Vagina (tissue), 2 donors: ENCODE measurements around the gene IFT122. TPM values are rescaled to one million over a fixed set of nuclear protein-coding genes. Genes with fewer than 3 reads are reported as not detected.

ENCODE experiments used
- DNase-seq, 2 donors: peaks; one replicate each; pipeline ENCODE4 v3.0.0-alpha.2; 2017; ENCODE audit errors: extremely low spot score in 2 of 2
- H3K27ac ChIP-seq: fragments of 200-600 bp; sonication (generic); one replicate; pipeline ENCODE4 v1.5.1; 2019
- H3K27me3 ChIP-seq: fragments of 200-600 bp; sonication (generic); one replicate; pipeline ENCODE4 v1.5.1; 2019
- H3K36me3 ChIP-seq, 2 donors: fragments of 200-600 bp; sonication (generic); one replicate each; pipeline ENCODE4 v1.5.1; 2017 to 2019
- H3K4me1 ChIP-seq: fragments of 200-600 bp; sonication (generic); one replicate; pipeline ENCODE4 v1.5.1; 2019
- H3K4me3 ChIP-seq, 2 donors: fragments of 200-600 bp; sonication (generic); 1 replicate in 1 of 2; 2 replicates in 1 of 2; pipeline ENCODE4 v1.5.1; 2016 to 2019
- H3K9me3 ChIP-seq: fragments of 200-600 bp; sonication (generic); one replicate; pipeline ENCODE4 v1.5.1; 2019
- CTCF ChIP-seq, 3 experiments: fragments of 450-650 bp in 2 of 3; fragments of 200-600 bp in 1 of 3; sonication (generic) in 1 of 3; IDR thresholded peaks; one replicate each; pipeline ENCODE4 v1.5.1; 2017 to 2019; ENCODE audit warnings: antibody characterized with exemption in 3 of 3, mild to moderate bottlenecking in 2 of 3, moderate library complexity in 2 of 3
- POLR2A ChIP-seq, 2 donors: fragments of 450-650 bp; IDR thresholded peaks; one replicate each; pipeline ENCODE4 v1.6.1; 2017; ENCODE audit warnings: antibody characterized with exemption in 2 of 2, mild to moderate bottlenecking in 2 of 2, moderate library complexity in 2 of 2
- POLR2AphosphoS5 ChIP-seq, 2 donors: sonication (generic); formaldehyde crosslinking; IDR thresholded peaks; one replicate each; pipeline ENCODE4 v1.9.0; 2017; ENCODE audit warnings: antibody characterized with exemption in 2 of 2, mild to moderate bottlenecking in 2 of 2, low read depth in 1 of 2; ENCODE audit not compliant: insufficient read depth in 1 of 2
- intact Hi-C: fragments of 100-400 bp; cut with DNase I; formaldehyde crosslinking; loops from one replicate; pipeline ENCODE4 v1.15.1; 2023
- total RNA-seq: library from RNA; depleted of rRNA; stranded (reverse); fragments of >200 nt; gene quantifications from one replicate; pipeline ENCODE4 v1.2.3, GENCODE V29; 2016

Gene IFT122
- total RNA-seq, 1 donor from 2014 or later: 33.4 TPM

GRCh38 chr3:129522953-129523352, 82.9 kb downstream of the IFT122 start:
- no peak for TF ChIP-seq POLR2A (IDR thresholded peaks at IDR 0.05)
- no peak overlapping the region for H3K4me3 ChIP-seq
- H3K4me1 ChIP-seq: peaks cover 6% of the 10 kb centered on the region
- H3K9me3 ChIP-seq: no peaks in the 10 kb centered on the region
- peaks cover 0 to 15% of the 10 kb centered on the region in 2 donors for H3K36me3 ChIP-seq
- intact Hi-C loops: no loop called here
- H3K27me3 ChIP-seq: no peaks in the 10 kb centered on the region
- H3K27ac ChIP-seq: no peak overlapping the region
- DNase-seq: no peak

GRCh38 chr3:129524081-129524480, 84.1 kb downstream of the IFT122 start:
- peaks cover 0 to 8% of the 10 kb centered on the region in 2 donors for H3K36me3 ChIP-seq
- intact Hi-C loops: no loop called here
- no peak overlapping the region for H3K27ac ChIP-seq
- H3K27me3 ChIP-seq: no peaks in the 10 kb centered on the region
- DNase-seq: no peak
- H3K4me3 ChIP-seq: no peak overlapping the region
- TF ChIP-seq POLR2A (IDR thresholded peaks at IDR 0.05) (no peak), POLR2AphosphoS5 (IDR thresholded peaks at IDR 0.05; ENCODE audit: insufficient read depth in 1 of 2, low read depth in 1 of 2) (no peak), CTCF (IDR thresholded peaks at IDR 0.05) (no peak)
- no peaks in the 10 kb centered on the region for H3K9me3 ChIP-seq
- no peaks in the 10 kb centered on the region for H3K4me1 ChIP-seq

- H3K27me3 ChIP-seq: no peaks in the 10 kb centered on the region
- no peaks in the 10 kb centered on the region for H3K9me3 ChIP-seq
- H3K4me3 ChIP-seq: no peak overlapping the region
- intact Hi-C loops: no loop called here
- TF ChIP-seq POLR2A (IDR thresholded peaks at IDR 0.05): no peak
- no peak for TF ChIP-seq CTCF (IDR thresholded peaks at IDR 0.05)
- TF ChIP-seq POLR2AphosphoS5 (IDR thresholded peaks at IDR 0.05; ENCODE audit: insufficient read depth in 1 of 2, low read depth in 1 of 2): no peak
- no peaks in the 10 kb centered on the region for H3K4me1 ChIP-seq
- no peaks in the 10 kb centered on the region for H3K36me3 ChIP-seq
- no peak for DNase-seq
- no peak overlapping the region for H3K27ac ChIP-seq
Measured at GRCh38 chr3:129525341-129525968, 85.4 kb downstream of the IFT122 start.

- H3K27me3 ChIP-seq: no peaks in the 10 kb centered on the region
- no peaks in the 10 kb centered on the region for H3K36me3 ChIP-seq
- TF ChIP-seq POLR2A (IDR thresholded peaks at IDR 0.05) (no peak), POLR2AphosphoS5 (IDR thresholded peaks at IDR 0.05; ENCODE audit: insufficient read depth in 1 of 2, low read depth in 1 of 2) (no peak), CTCF (IDR thresholded peaks at IDR 0.05) (no peak)
- no peaks in the 10 kb centered on the region for H3K9me3 ChIP-seq
- DNase-seq: no peak
- no peak overlapping the region for H3K27ac ChIP-seq
- H3K4me1 ChIP-seq: no peaks in the 10 kb centered on the region
- intact Hi-C loops: no loop called here
- H3K4me3 ChIP-seq: no peak overlapping the region
Measured at GRCh38 chr3:129526121-129526900, 86.3 kb downstream of the IFT122 start.

GRCh38 chr3:129527262-129527661, 87.2 kb downstream of the IFT122 start:
- intact Hi-C loops: no loop called here
- no peak for DNase-seq

More at GRCh38 chr3:129527262-129527661, 87.2 kb downstream of the IFT122 start:
- TF ChIP-seq CTCF (IDR thresholded peaks at IDR 0.05) (no peak), POLR2AphosphoS5 (IDR thresholded peaks at IDR 0.05; ENCODE audit: insufficient read depth in 1 of 2, low read depth in 1 of 2) (no peak), POLR2A (IDR thresholded peaks at IDR 0.05) (no peak)
- H3K27ac ChIP-seq: no peak overlapping the region
- no peaks in the 10 kb centered on the region for H3K9me3 ChIP-seq
- H3K4me3 ChIP-seq: no peak overlapping the region
- H3K36me3 ChIP-seq: no peaks in the 10 kb centered on the region
- no peaks in the 10 kb centered on the region for H3K27me3 ChIP-seq
- no peaks in the 10 kb centered on the region for H3K4me1 ChIP-seq
